Uterus (tissue), 2 donors: ENCODE results near the gene MRGPRX3.

ENCODE experiments used
- POLR2A ChIP-seq, 2 donors: fragments of 450-650 bp; IDR thresholded peaks; one replicate each; pipeline ENCODE4 v1.6.1; 2016; ENCODE audit warnings: antibody characterized with exemption in 2 of 2, mild to moderate bottlenecking in 1 of 2, moderate library complexity in 1 of 2
- TF ChIP-seq, protein P1 (sequence below), 4 experiments: fragments of 200-600 bp in 2 of 4; fragments of 450-650 bp in 2 of 4; sonication (generic) in 2 of 4; IDR thresholded peaks; one replicate each; pipeline ENCODE4 v1.5.1; 2016 to 2019; ENCODE audit warnings: antibody characterized with exemption in 4 of 4, mild to moderate bottlenecking in 2 of 4, moderate library complexity in 1 of 4

- TF ChIP-seq, protein P1, sequence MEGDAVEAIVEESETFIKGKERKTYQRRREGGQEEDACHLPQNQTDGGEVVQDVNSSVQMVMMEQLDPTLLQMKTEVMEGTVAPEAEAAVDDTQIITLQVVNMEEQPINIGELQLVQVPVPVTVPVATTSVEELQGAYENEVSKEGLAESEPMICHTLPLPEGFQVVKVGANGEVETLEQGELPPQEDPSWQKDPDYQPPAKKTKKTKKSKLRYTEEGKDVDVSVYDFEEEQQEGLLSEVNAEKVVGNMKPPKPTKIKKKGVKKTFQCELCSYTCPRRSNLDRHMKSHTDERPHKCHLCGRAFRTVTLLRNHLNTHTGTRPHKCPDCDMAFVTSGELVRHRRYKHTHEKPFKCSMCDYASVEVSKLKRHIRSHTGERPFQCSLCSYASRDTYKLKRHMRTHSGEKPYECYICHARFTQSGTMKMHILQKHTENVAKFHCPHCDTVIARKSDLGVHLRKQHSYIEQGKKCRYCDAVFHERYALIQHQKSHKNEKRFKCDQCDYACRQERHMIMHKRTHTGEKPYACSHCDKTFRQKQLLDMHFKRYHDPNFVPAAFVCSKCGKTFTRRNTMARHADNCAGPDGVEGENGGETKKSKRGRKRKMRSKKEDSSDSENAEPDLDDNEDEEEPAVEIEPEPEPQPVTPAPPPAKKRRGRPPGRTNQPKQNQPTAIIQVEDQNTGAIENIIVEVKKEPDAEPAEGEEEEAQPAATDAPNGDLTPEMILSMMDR (IDR thresholded peaks at IDR 0.05), result no peak
- no peak for TF ChIP-seq POLR2A (IDR thresholded peaks at IDR 0.05)
These were observed 11.9 kb downstream of the MRGPRX3 start for GRCh38 chr11:18144243-18144642.
